ENCODE measurements around the gene PODXL2. TPM values are rescaled to one million over a fixed set of nuclear protein-coding genes. Genes with fewer than 3 reads are reported as not detected.
A peak's percentile ranks its signal among the peaks of the same experiment; 100 is the strongest.
"Not testable (repeated sequence)": the region's sequence is repeated elsewhere in the genome, so short reads cannot be mapped to it uniquely, and the experiment has no call there.

Gene PODXL2
- total RNA-seq, 1 donor from 2014 or later = 74.0 TPM

GRCh38 chr3:127647845-127648204, 18.8 kb downstream of the PODXL2 start:
- Mint-ChIP-seq H3K27me3 (ENCODE audit: low read depth) (no peaks in the 10 kb centered on the region), H3K36me3 (ENCODE audit: low read depth) (no peaks in the 10 kb centered on the region), H3K4me3 (no peak overlapping the region), H3K4me1 (no peaks in the 10 kb centered on the region), H3K27ac (ENCODE audit: unreplicated experiment) (no peak overlapping the region), H3K9me3 (no peaks in the 10 kb centered on the region)
- TF ChIP-seq, protein P1, sequence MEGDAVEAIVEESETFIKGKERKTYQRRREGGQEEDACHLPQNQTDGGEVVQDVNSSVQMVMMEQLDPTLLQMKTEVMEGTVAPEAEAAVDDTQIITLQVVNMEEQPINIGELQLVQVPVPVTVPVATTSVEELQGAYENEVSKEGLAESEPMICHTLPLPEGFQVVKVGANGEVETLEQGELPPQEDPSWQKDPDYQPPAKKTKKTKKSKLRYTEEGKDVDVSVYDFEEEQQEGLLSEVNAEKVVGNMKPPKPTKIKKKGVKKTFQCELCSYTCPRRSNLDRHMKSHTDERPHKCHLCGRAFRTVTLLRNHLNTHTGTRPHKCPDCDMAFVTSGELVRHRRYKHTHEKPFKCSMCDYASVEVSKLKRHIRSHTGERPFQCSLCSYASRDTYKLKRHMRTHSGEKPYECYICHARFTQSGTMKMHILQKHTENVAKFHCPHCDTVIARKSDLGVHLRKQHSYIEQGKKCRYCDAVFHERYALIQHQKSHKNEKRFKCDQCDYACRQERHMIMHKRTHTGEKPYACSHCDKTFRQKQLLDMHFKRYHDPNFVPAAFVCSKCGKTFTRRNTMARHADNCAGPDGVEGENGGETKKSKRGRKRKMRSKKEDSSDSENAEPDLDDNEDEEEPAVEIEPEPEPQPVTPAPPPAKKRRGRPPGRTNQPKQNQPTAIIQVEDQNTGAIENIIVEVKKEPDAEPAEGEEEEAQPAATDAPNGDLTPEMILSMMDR (conservative IDR thresholded peaks at IDR 0.05) = no peak
- no peak for DNase-seq (ENCODE audit: low read depth, low spot score)

GRCh38 chr3:127650236-127650635, 21.3 kb downstream of the PODXL2 start:
- Mint-ChIP-seq H3K36me3 (ENCODE audit: low read depth) (no peaks in the 10 kb centered on the region), H3K4me1 (no peaks in the 10 kb centered on the region), H3K27ac (ENCODE audit: unreplicated experiment) (no peak overlapping the region), H3K9me3 (no peaks in the 10 kb centered on the region), H3K27me3 (ENCODE audit: low read depth) (no peaks in the 10 kb centered on the region), H3K4me3 (no peak overlapping the region)
- TF ChIP-seq, protein P1 (conservative IDR thresholded peaks at IDR 0.05) = no peak
- no peak for DNase-seq (ENCODE audit: low read depth, low spot score)

DNA sequence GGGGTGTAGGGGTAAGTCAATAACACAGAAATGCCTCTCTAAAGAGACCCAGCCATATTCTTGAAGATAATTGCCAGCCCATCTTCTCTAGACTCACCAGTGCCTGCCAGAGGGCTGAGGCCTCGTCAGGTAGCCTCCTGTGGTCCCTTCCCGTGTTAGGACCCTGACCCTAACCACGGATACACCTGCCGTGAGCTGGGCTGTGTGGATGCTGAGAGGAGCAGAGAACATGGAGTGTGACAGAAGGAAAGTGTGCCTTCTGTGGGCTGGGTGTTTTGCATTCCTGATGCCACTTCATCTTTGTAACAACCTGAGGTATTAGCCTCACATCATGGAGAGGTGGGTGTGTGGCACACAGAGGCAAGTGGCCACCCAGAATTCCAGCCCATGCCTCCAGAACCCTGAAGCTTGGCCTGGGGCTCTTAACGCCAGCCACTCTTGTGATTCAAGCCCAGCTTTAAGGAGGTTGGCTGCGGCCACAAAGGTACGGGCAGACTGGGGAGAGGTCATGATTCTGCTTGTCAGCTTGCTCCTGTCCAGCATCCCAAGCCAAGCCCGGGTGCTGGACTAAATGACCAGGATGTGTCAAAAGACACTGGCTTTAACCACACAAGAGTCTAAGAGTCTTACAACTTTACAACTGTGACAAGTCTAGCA, 22.7 kb downstream of the PODXL2 start:
- Mint-ChIP-seq H3K27ac (ENCODE audit: unreplicated experiment) (no peak overlapping the region), H3K27me3 (ENCODE audit: low read depth) (no peaks in the 10 kb centered on the region), H3K9me3 (no peaks in the 10 kb centered on the region), H3K4me1 (peaks cover 5% of the 10 kb centered on the region), H3K4me3 (no peak overlapping the region), H3K36me3 (ENCODE audit: low read depth) (no peaks in the 10 kb centered on the region)
- TF ChIP-seq, protein P1 (conservative IDR thresholded peaks at IDR 0.05) = no peak
- no peak for DNase-seq (ENCODE audit: low read depth, low spot score)

DNA sequence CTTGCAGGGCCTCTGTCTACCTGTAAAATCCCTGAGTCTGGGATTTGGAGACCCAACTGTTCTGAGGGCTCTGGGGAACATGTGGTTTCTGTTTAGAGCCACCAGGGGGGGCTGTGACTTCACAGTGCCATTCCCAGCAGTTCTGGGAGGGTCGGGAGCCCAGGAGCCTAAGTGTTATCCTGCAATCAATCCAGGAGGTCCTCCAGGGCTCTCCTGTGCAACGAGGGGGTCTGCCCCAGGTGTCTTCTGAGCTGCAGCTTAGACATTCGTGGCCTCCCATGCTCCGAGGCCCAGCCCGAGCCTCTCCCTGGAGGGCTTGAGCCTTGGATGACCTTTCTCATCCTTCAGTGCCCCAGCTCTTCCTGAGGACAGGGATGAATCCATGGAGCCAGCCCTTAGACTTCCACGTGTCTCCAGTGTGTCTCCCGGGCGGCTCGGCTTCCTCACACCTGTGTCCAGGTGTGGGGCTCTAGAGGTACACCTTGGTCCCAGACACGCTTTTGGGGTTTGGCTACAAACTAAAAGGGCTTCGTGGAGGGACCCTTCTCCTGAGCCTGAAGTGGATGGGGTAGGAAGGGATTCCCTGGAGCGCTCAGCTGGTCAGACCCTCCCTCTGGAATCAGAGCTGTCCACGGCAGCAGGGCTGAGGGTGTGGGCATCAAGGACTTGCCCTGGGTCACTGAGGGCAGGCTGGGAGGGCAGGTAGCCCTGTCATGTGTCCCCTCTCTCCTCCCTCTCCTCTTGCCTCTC, 23.4 kb downstream of the PODXL2 start:
- H3K4me3 Mint-ChIP-seq = no peak overlapping the region
- no peaks in the 10 kb centered on the region for H3K9me3 Mint-ChIP-seq
- H3K27ac Mint-ChIP-seq (ENCODE audit: unreplicated experiment) = no peak overlapping the region
- peak; percentile 47 for DNase-seq (ENCODE audit: low read depth, low spot score)
- no peaks in the 10 kb centered on the region for H3K27me3 Mint-ChIP-seq (ENCODE audit: low read depth)
- H3K4me1 Mint-ChIP-seq = peaks cover 5% of the 10 kb centered on the region
- TF ChIP-seq, protein P1 (conservative IDR thresholded peaks at IDR 0.05) = peak; percentile 84
- no peaks in the 10 kb centered on the region for H3K36me3 Mint-ChIP-seq (ENCODE audit: low read depth)

DNA sequence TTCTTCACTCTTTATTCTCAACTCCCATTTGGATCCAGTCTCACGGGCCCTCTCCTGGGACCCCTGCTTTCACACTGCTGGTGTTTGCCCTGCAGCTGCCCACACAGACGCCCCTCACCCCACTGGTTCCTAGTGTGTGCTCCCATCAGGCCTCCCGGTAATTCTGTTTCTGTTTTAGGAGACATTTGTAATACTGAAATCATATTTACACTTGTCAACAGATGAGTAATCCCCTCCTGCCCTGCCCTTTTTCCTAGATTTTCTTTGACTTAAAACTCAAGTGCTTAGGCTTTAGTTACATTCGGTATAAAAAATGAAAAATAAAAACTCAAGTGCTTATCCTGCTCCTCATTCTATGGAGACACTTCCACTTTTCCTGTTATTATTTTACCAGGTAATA, 25.4 kb downstream of the PODXL2 start:
- no peaks in the 10 kb centered on the region for H3K36me3 Mint-ChIP-seq (ENCODE audit: low read depth)

DNA sequence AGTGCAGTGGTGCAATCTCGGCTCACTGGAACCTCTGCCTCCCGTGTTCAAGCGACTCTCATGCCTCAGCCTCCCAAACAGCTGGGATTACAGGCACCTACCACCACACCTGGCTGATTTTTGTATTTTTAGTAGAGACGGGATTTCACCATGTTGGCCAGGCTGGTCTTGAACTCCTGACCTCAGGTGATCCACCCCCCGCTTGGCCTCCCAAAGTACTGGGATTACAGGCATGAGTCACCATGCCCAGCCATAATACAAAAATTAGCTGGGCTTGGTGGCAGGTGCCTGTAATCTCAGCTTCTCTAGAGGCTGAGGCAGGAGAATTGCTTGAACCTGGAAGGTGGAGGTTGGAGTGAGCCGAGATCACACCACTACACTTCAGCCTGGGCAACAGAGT, 26.0 kb downstream of the PODXL2 start:
- not testable (repeated sequence) for H3K27me3 Mint-ChIP-seq (ENCODE audit: low read depth); H3K9me3 Mint-ChIP-seq; H3K4me3 Mint-ChIP-seq; DNase-seq (ENCODE audit: low read depth, low spot score); H3K27ac Mint-ChIP-seq (ENCODE audit: unreplicated experiment); H3K36me3 Mint-ChIP-seq (ENCODE audit: low read depth)
- peaks cover 10% of the 10 kb centered on the region for H3K4me1 Mint-ChIP-seq

More for the DNA sequence above, 25.4 kb downstream of the PODXL2 start:
- TF ChIP-seq, protein P1 (conservative IDR thresholded peaks at IDR 0.05) = no peak
- H3K9me3 Mint-ChIP-seq = no peaks in the 10 kb centered on the region
- peaks cover 5% of the 10 kb centered on the region for H3K4me1 Mint-ChIP-seq
- no peak for DNase-seq (ENCODE audit: low read depth, low spot score)
- no peaks in the 10 kb centered on the region for H3K27me3 Mint-ChIP-seq (ENCODE audit: low read depth)
- no peak overlapping the region for H3K4me3 Mint-ChIP-seq
- H3K27ac Mint-ChIP-seq (ENCODE audit: unreplicated experiment) = no peak overlapping the region

Measured in neural crest cell (in vitro differentiated cells).